NCI-H187 treated with DMSO at 0.1 percent for 48 hours (cell line): ENCODE data around the gene GMDS.
"Not testable (repeated sequence)": the region's sequence is repeated elsewhere in the genome, so short reads cannot be mapped to it uniquely, and the experiment has no call there.

ENCODE experiments used
- DNase-seq: peaks from one replicate; lab custom pipeline; 2025; lab: John Stamatoyannopoulos, UW

The GMDS gene

DNA sequence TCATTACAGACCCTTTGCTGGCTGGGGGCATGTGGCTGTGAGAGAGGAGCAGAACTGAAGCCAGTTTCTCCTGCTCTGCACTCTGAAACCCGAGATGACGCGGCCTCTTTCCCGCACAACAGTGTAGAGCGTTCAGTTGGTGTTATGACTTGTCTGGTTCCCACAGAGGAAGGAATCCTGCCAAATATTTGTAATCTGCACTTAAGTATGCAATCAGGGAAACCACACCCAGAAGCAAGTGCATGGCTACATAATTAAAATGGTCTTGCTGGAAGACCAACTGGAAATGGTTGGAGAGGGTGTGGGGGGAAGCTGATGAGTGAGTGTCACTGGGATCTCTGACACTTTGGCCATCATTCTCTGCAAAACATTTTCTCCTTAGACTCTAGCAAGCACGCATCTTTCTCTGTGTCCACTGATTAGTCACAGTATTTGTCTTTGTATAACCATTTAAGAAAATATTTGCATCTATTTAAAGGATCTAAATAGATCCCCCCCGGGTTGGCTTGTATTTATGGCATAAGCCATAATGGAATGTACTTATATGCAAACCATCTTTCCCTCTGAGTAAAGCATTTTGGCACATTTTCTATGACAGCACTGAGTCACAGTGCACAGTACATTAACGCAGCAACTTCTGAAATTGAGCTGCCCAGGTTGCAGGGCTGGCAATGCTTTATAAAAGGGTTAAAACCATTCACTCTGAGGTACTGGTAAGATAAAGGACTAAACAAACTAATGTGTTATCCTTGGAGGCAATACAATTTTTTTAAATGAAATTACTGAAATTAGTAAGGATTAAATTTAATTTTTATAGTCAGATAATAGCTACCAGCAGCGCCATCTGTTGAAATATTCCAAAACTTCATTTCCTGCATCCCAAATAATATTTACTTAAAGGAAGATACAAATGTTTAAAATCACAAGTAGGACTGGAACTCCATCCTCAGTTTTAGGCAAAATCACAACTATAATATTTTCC, 559.0 kb downstream of the GMDS start:
- DNase-seq, result peak; percentile 13

DNA sequence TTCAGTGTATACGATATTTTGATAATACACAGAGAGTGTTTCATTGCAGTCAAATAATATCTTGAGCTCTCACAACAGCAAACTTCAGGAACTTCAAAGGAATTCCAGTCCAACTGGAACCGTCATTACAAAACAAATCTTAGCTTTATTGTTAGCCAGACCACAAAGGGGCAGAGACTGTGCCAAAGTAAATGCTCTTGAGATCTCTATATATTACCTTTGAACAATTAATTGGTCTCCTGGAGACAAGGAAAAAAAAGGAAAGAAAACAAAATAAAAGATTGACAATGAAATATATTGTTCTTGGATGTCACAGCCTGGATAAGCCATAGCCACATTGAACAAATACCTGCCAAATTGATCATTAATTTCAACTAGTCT, 565.7 kb downstream of the GMDS start:
- DNase-seq, result no peak

DNA sequence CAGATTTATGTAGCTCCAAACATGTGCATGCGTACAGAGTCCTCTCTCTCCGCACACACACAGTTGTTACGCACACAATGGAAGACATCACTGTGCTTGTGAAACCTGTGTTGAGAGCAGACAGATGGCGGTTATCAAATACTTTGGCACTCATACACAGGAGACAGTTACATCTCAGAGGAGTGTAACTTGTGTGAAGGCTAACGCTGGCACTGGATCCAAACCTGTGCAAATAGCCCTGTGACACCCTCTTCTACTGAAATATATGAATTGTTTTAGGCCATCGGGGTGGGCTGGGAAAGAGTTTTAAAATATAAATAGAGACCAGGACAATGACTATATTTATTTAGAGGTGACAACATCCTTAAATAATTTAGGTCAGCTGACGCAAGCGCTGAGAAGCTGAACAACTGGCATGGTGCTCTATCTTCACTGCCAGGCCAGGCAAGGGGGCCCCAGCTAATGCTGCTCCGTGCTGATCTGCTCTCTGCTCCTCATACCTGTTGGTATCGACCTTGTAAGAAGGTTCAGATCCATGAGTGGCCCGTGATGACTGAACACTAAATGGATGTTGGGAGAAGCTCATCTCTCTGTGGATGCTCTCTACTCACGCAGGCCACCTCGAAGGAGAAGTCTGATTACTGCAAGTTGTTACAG, 566.2 kb downstream of the GMDS start:
- no peak for DNase-seq

DNA sequence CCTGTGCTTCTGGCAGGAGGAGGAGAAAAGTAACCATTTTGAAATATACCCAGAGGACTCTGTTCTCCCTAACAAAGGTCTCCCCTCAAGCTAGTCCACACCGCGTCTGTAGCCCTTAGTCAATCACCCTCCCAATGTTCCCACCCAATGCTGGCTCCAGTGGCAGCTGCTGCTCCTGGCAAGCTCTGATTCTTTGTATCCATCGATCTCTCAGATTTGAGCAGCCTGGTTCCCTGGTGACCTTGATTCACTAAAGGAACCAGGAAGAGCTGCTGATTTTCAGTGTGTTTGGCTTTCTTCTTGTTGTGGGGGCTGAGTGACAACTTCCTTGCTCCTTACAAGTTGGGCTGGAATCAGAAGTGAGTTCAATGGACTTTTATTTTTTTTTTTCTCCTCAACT, 567.2 kb downstream of the GMDS start:
- DNase-seq, result no peak

DNA sequence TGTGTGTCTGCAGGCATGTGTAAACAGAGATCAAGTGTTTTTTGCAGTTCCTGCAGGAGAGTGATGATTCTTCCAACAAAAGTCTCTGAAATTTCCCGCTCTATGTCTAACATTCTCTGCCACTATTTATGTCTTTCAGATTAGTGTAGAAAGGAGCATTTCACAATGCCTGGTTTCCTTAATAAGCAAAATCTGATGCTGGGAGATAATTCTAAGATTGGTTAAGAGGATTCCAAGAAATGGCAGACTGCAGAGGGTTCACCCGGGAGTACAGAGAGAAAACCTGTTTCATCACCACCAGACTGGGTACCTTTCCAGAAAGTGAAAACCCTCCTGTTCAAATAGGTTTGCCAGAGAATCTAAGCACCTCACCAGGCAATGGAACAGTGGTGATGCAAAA, 573.0 kb downstream of the GMDS start:
- no peak for DNase-seq

DNA sequence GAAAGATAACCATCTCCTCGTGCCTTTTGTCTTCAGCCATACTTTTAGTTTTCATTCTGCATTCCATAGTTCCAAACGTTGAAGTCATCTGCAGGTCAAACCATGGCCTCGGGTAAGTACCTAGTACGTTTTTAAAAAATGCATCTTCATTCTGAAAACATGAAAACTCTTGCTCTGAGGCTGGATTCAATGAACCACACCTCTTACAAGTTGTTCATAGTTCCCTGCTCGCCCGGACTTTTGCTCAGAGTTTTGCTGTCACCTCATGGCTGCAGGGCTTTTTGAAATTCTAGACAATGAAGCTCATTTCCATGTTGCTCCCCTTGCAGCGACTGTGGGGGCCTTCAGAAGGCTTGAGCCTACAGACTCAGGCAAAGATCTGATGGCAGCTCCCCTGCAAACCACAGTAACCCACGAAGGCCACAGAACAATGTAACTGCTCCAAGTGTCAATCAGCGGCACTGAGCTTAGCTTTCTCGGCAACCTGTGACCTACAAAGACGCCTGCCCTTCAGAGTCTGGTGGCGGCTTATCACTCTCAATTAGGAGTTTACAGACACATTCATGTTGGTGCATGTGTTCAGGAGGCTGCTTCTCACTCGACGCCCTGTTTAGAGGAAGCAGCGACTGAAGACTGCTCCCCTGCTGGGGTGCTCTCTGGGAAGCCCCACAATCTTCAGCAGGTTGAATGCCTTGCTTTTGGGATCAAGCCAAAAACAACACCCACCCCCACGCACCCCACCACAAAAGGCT, 574.5 kb downstream of the GMDS start:
- no peak for DNase-seq

DNA sequence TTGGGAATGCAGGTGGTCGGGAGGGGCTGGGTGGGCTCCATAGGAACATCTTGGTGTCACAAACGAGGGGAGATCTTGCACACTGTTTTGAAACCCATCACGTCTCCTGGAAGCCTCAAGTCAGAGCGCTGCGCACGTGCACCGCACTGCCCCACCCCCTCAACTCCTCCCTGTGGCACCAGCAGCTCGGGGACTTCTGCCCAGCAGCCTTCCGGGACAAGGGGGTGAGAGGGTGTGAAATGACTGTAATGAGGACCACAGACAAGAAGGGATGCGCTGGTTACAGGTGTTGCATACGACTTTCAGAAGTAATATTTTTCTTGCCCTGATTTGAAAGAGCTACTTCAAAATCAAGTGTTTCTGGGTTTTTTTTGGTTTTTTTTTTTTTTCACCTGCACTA, 575.4 kb downstream of the GMDS start:
- DNase-seq, result no peak

DNA sequence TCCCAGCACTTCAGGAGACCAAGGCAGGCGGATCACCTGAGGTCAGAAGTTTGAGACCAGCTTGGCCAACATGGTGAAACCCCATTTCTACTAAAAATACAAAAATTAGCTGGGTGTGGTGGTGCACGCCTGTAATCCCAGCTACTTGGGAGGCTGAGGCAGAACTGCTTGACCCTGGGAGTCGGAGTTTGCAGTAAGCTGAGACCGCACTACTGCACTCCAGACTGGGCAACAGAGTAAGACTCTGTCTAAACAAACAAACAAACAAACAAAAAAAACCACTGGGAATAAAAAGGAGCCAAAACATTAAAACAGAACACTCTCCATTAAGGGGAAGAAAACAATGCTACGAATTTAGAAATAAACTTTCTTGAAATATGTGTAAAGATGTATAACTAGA, 576.9 kb downstream of the GMDS start:
- not testable (repeated sequence) for DNase-seq

DNA sequence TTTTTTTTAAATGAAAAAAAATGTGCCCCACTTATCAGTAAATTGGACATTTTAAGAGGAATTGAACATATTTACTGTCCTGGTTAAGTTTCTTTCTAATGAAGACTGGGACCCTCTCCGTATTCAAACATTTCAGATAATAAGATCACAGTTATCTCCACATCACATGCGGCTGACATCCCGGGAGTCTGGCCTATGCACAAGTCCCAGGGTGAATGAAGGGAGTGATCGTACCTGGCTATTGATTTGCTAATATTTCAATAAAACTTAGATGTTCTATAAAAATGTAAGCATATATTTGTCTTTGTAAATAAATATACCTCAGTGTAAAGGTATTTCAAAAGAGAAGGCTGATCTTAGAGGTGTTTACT, 577.6 kb downstream of the GMDS start:
- DNase-seq, result no peak

DNA sequence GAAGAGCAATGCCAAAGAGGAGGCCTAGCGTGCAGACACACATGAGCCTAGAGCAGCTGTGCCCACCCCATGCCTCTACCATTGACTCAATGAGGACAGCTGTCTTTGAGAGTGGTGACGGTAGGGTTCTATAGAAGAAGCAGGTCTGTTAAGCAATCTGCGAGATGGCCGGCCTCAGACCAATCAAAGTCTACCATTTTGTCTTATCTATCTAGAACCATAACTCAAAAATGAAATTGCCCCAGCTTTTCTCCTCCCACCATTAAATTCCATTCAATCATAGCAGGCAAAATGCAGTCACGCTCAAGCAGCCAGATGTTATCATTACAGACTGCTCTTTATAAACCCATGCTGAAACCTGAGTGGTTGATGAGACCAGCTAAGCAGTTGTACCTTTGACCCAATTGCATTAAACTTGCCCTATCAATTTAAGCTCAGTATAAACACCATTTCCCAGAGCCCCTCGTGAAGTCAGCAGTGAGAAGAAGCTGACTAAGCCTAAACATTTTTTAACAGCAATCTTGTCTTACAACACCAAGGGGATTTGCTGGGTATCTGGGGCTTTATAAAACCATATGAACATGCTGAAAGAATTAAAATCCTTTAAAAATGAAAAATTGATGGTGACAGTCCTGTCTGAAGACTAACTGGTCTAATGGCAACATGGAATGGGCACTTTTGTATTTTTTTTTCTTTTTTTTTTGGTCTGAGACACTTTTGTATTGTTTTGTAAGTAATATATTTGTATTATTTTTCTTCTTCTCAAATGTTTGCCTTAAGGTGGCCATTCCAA, 578.2 kb downstream of the GMDS start:
- no peak for DNase-seq

DNA sequence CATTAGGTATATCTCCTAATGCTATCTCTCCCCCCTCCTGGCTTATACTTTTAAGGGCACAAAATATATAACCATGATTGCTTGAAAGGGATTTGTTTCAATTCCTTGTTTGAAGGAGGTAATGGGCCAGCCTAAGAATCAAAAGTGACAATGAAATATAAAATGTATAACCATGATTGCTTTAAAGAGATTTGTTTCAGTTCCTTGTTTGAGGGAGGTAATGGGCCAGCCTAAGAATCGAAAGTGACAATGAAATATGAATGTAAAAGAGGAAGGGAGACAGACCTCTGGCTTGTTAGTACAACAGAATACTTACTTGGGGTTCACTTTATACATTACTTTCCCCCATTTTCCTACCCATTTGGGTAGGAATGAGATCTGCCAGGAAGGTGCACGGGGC, 580.2 kb downstream of the GMDS start:
- no peak for DNase-seq

DNA sequence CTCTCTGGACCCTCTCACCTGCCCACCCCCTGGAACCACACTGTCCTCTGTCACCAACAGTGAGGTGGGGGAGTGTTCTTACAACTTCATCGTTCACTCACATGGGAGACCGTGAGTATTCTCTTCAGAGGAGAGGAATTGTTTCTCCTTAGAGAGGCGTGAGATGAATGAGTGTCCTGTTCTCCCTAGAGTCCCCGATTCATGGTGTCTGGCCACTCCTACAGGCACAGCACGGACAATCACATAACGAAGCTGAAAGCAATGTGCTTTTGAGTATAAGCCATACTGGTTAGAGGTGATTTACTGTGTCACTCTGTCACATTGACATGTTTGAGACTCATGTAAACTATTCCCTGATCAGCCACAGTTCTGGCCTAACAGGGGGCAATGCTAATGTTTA, 581.1 kb downstream of the GMDS start:
- no peak for DNase-seq

DNA sequence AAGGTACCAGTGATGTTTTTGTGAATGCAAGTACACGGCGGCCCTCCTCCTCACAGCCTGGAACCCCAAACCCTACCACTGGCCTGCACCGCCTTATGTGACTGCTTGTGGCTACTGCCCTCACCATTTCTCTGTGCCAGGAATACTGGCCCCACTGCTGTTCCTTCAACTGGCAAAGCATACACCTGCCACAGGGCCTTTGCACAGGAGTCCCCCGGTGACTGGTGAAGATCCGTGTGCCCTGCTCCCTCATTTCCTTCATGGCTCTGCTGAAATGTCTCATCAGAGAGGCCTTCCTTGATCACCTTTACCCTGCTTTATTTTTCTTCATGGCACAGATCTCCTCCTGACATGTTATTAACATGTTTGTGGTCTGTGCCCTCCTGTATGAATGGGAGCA, 581.9 kb downstream of the GMDS start:
- no peak for DNase-seq

DNA sequence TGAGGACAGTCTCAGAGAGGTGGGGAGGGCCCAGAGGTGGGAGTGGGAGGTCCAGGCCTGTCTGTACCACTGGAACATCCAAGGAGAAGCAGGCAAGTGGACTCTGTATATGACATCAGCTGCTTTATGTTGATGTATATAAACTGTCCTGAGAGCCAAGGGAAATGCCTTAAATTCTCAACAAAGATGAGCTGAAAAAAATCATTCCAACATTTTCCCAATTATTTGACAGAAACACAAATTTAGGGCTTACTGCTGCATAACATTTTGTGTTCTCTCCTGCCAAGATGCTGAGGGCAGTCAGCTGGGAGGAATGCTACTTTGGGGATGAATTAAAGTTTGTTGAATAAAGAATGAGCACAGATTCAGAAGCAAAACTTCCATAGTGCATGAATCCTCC, 582.9 kb downstream of the GMDS start:
- no peak for DNase-seq

DNA sequence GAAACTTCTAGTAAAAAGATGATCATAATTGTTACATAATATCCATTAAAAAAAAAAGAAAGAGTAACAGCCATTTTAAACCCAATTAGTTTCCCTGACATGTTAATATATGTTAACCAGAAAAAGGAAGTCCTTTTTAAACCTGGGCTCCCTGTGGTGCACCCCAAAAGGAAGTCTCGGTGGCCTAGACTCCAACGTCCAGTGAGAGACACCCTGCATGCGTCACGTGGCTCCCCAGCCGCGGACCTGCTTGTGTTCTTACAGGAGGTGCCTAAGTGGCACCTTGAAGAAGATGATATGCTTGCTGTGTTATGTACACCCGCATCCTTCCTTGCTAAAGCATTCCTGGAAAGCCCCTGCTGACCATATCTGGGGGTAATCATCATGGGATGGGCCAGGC, 585.6 kb downstream of the GMDS start:
- no peak for DNase-seq

DNA sequence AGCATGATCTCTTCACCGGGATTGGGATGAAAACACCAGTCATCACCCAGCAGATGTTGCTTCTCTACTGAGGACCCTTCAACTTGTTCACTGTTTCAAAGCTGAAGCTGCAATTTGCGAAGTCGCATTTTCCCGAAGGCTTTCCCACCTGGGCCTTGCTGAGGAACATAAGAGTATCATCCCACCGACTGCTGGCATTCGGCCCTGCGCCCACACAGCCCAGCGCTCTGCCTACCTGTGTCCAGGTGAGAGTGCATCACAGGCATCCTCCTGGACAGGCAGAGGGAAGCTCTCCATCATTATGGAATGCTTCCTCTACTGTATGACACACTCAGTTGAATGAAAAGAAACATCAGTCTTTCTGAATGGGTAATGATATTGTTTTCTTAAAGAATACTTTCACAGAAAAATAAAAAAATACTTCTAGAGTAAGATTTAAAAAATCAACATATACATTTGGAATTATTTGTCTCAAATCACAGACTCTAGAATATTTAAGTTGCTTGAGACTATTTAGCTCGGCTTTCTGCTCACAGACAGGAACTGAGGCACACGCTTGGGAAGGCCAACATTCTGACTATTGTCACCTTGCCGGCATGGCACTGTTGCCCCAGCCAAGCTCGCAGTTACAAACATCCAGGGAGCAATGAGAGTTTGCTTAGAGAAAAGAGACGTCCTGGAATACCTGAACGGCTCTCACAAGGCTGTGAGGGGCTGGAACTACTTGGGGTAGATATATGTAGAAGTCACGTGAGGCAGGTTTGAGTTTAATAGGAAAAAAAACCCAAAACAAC, 587.0 kb downstream of the GMDS start:
- DNase-seq, result no peak

DNA sequence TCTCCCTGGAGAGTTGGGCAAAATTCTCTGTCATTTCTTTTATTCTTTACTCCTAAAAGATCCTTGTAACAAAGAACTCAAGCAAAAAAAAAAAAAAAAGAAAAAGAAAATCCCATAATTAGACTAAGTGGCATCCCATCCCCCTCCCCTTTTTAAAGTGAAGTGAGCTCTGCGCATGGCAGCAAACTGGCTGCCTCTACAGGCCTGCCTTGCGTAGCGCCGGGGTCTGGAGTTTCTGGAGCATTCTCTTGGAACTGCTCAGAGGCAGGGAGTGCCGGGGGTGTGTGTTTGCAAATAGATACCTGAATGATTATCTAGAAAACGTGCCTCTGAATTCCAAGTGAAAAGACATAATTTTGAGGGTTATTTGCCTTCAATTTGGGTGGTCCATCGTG, 587.6 kb downstream of the GMDS start:
- DNase-seq, result no peak

DNA sequence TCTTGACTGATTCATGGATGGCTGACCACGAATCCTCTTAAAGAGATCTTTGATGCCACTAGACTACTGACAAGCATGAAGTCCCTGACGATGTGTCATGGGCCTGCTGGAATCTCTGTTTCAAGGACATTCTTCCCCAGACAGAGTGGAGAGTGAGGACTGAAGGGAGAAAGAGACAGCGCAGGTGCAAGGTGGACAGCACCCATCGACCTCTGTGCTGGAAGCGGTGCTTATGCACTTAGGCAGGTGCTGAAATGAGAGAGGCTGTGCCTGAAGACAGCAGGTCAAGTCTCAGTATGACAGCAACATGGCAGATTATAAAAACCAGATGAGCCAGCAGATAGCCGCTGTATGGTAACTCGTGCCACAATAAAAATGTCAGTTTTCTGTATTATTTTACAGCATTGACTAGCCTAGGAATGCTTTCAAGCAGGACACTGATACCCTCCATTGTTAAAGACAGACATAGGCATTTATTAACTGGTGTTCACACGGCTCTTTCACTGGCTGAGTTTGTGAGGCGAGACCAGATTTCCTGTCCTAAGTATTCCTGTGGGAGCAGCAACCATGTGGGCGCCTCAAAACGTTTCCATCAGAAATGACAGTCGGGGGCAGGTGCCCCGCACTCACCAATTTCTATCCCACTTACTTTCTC, 588.2 kb downstream of the GMDS start:
- no peak for DNase-seq

DNA sequence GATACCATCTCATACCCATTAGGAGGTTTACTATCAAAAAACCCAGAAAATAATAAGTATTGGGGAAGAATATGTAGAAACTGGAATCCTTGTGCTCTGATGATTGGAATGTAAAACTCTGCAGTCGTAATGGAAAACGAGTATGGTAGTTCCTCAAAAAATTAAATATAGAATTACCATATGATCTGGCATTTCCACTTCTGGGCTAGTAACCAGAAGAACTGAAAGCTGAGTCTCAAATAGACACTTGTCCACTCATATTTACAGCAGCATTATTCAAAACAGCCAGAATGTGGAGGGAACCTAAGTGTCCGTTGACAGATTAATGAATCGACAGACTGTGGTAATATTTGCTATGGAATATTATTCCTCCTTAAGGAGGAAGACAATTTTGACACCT, 591.4 kb downstream of the GMDS start:
- DNase-seq, result no peak

DNA sequence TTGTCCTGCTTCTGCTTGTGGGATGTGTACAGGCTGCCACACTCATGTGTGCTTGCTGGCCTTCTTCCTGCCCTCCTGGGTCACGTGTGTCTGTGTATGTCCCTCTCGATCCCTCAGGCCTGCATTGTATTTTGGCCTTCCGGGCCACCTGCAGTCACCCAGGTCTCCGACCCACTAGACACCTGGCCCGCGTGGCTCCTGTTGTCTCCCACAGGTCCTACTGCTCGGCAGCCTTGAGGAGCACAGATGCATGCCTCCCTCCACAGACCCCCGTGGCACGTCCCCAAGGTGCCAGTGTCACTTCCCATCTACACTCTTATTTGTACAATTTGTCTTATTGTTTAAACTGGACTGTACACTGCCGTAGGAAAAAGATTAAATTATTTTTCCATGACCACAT, 592.6 kb downstream of the GMDS start:
- no peak for DNase-seq

DNA sequence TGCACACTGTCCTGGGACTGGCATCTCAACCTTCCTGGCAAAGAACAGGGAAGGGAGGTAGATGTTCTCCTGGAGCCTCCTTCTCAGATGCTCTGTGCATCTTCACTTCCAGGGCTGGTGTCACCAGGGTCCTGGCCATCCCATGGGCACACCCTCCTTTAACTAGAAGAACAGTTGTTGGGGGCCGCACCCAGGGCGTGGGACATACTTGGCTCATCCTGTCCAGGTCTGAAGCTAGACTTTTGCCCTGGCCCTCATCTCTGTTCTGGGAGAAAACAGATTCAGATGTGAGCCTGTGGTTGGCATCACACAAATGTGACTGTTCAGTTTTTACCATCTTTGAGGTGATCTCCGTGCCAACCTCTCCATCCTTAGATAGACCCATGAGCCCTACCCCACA, 594.0 kb downstream of the GMDS start:
- no peak for DNase-seq
